Astrocyte of the spinal cord (primary cell): Measurements from ENCODE around the gene PTPRN2.

ENCODE experiments used
- DNase-seq: peaks from one replicate; pipeline ENCODE4 v3.0.0; 2011; ENCODE audit warnings: low read depth, low spot score
- H3K4me3 ChIP-seq: 2 replicates; pipeline ENCODE4 v1.5.1; 2011; ENCODE audit warnings: low read depth, mild to moderate bottlenecking, low read length, moderate library complexity
- in situ Hi-C: cut with HindIII; loops from 2 replicates; pipeline ENCODE4 v1.10.0; 2017; ENCODE audit warnings: low sequenced_read_pairs
- TF ChIP-seq, protein P1 (sequence below): IDR thresholded peaks from 2 replicates; pipeline ENCODE4 v1.5.1; 2012; ENCODE audit warnings: low read depth, mild to moderate bottlenecking, low read length, inconsistent platforms

The PTPRN2 gene

DNA sequence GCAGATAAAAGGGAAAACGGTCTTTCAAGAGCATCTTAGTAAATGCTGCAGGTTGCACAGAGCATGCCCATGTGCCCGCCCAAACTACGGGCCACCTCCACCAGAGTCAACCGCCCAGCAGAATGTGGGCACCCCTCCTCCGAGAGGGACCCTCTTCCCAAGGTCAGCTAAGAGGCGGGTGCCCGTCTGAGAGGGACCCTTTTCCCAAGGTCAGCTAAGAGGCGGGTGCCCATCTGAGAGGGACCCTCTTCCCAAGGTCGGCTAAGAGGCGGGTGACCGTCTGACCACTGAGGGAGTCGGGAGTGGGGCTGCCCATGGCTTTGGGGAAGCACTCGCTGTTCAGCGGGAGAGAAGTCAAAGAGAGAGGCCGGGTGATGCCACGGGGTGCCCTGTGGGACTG is 113.1 kb downstream of the PTPRN2 start:
- TF ChIP-seq, protein P1, sequence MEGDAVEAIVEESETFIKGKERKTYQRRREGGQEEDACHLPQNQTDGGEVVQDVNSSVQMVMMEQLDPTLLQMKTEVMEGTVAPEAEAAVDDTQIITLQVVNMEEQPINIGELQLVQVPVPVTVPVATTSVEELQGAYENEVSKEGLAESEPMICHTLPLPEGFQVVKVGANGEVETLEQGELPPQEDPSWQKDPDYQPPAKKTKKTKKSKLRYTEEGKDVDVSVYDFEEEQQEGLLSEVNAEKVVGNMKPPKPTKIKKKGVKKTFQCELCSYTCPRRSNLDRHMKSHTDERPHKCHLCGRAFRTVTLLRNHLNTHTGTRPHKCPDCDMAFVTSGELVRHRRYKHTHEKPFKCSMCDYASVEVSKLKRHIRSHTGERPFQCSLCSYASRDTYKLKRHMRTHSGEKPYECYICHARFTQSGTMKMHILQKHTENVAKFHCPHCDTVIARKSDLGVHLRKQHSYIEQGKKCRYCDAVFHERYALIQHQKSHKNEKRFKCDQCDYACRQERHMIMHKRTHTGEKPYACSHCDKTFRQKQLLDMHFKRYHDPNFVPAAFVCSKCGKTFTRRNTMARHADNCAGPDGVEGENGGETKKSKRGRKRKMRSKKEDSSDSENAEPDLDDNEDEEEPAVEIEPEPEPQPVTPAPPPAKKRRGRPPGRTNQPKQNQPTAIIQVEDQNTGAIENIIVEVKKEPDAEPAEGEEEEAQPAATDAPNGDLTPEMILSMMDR = no peak
- no peak for DNase-seq
- in situ Hi-C loops = no loop called here
- no peak overlapping the region for H3K4me3 ChIP-seq

DNA sequence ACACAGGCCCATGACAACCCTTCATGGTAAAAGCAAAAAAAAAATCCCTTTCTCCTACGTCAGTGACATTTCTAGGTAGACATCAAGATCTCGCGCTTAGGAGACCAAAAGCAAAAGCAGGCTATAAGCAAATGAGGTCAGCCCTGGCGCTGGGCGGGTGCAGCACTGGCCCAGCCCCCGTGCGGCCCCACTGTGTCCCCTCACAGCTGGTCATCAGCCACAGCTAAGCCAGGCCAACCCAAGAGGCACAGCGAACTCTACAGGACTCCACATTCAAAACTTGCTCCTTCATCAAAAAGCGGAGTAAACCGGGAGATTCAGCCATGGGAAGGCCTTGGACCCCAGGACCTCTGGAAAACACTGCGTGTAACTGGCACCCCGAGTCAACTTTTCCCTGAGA is 113.7 kb downstream of the PTPRN2 start:
- H3K4me3 ChIP-seq = no peak overlapping the region
- TF ChIP-seq, protein P1 = no peak
- in situ Hi-C loops = no loop called here
- no peak for DNase-seq

DNA sequence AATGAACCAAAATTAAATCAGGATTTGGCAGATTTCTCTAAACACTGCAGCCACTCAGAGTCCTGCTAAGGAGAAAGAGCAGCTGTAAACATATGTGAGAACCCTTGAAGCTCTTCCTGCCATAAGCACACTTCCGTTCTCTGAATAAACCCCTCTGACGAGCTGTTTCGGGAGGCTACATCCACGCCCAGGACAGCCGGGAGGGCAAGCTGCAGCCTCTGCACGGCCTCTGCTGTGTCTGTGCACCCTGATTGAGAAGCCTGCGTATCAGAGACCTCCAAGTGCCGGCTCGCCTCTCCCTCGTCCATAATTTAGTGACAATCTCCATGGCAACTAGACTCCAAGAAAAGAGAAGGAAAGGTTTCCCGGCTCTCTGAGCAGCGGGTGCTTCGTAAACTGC is 114.4 kb downstream of the PTPRN2 start:
- no peak overlapping the region for H3K4me3 ChIP-seq

DNA sequence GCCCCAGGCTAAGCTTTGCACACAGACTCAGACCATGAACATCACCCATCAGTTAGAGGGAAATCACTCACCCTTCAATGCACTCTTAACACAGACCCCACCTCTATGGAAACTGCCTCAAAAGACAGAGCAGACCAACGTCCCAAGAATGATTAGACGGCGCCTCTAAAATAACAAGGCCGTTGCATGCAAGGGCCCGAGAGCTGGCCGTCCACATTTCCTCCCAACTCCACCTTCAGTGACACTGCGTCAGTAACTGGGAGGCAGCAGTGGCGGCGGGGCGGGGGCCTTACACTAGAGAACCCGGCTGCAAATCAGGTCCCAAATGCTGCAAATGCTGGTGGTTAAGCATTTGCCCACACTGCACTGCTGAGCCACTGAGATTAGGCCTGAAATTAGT is 115.0 kb downstream of the PTPRN2 start:
- H3K4me3 ChIP-seq = no peak overlapping the region
- in situ Hi-C loops = no loop called here
- DNase-seq = no peak
- TF ChIP-seq, protein P1 = no peak

More for the DNA sequence above, 114.4 kb downstream of the PTPRN2 start:
- no peak for DNase-seq
- in situ Hi-C loops = no loop called here
- TF ChIP-seq, protein P1 = no peak

DNA sequence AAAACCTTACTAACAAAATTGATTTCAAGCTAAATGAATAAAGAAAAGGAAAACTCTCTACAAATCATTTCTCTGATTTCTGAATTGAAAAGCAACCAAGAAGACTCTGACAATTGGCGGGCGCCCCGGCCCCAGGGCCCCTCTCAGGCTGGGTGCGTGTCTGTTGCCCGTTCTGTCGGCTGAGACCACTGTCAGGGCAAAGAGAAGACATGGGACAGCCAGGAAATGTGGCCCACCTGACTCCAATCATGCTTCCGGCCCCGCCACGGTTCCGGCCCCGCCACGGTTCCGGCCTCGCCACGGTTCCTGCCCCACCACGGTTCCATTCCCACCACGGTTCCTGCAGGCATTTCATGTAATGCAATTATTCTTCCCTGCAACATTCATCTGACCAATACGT is 115.9 kb downstream of the PTPRN2 start:
- TF ChIP-seq, protein P1 = no peak
- no peak for DNase-seq
- in situ Hi-C loops = no loop called here
- H3K4me3 ChIP-seq = no peak overlapping the region

DNA sequence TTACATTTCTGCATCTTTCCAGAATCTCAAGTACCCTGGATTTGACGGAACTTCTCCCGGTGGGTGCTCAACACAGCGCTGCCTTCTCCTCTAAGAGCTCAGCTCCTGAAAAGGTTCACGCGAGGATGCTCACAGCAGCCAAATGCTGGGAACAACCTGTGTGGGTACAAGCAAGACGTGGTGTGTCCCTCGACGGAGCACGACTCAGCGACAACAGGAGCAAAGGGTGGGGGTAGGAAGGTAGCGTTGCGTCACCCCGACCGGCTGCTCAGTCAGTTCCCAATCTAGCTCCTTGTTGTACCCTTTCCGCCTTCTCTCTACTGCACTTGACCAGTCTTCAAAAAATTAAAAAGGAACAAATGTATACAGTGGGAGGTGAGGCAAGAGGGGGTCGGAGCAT is 117.3 kb downstream of the PTPRN2 start:
- DNase-seq = no peak
- no peak overlapping the region for H3K4me3 ChIP-seq
- TF ChIP-seq, protein P1 = no peak
- in situ Hi-C loops = no loop called here
